ENCODE measurements around the gene NKAP. TPM values are rescaled to one million over a fixed set of nuclear protein-coding genes. Genes with fewer than 3 reads are reported as not detected.
A peak's percentile ranks its signal among the peaks of the same experiment; 100 is the strongest.

The NKAP gene
- total and polyA plus RNA-seq, 2 of the 13 experiments (the other 11 are each of a cell fraction or from before 2014, with no cell fraction given), result 3.6 to 6.1 TPM

- TF ChIP-seq AKNA (CRISPR knock-in tag; IDR thresholded peaks at IDR 0.05; ENCODE audit: borderline replicate concordance) (0 out of 2 replicates have a peak, but pooled peaks have one; percentile 33), ZNF30 (CRISPR knock-in tag; IDR thresholded peaks at IDR 0.05) (no peak), ZNF205 (CRISPR knock-in tag; IDR thresholded peaks at IDR 0.05) (peak; percentile 69; the same call in 1 of the 2 replicates), HINFP (CRISPR knock-in tag; IDR thresholded peaks at IDR 0.05; ENCODE audit: low read depth) (no peak), DMAP1 (CRISPR knock-in tag; IDR thresholded peaks at IDR 0.05) (peak; percentile 81), ZNF512 (CRISPR knock-in tag; IDR thresholded peaks at IDR 0.05) (no peak), DPF2 (CRISPR knock-in tag; IDR thresholded peaks at IDR 0.05; ENCODE audit: borderline replicate concordance, low read depth) (no peak), RBM22 (optimal IDR thresholded peaks at IDR 0.05; ENCODE audit: low read length) (no peak), MYC (CRISPR knock-in tag; IDR thresholded peaks at IDR 0.05; ENCODE audit: borderline replicate concordance) (peak; percentile 83), ZNF674 (CRISPR knock-in tag; IDR thresholded peaks at IDR 0.05; ENCODE audit: low read depth) (no peak), ZSCAN25 (CRISPR knock-in tag; IDR thresholded peaks at IDR 0.05) (no peak), MXD1 (CRISPR knock-in tag; IDR thresholded peaks at IDR 0.05) (no peak), SMC3 (IDR thresholded peaks at IDR 0.05; ENCODE audit: low read length) (no peak), ZNF709 (CRISPR knock-in tag; IDR thresholded peaks at IDR 0.05) (peak; percentile 31; the same call in 1 of the 2 replicates), SNAPC4 (CRISPR knock-in tag; IDR thresholded peaks at IDR 0.05) (no peak)
Measured at GRCh38 chrX:119871599-119872395, 71.8 kb downstream of the NKAP start, which contains the start of the genes NDUFA1 and RNF113A (continued).

All from HepG2 (cell line).